H1 (cell line): ENCODE measurements around the gene TUT7.

ENCODE experiments used
- ASH2L ChIP-seq: fragments of 200-600, 300-600 bp; sonication (generic); IDR thresholded peaks from one replicate; pipeline ENCODE4 v1.7.1; 2017; ENCODE audit warnings: low read length
- CREB1 ChIP-seq: IDR thresholded peaks from 2 replicates; pipeline ENCODE4 v1.6.1; 2012; ENCODE audit warnings: inconsistent platforms
- EP300 ChIP-seq, 2 experiments: IDR thresholded peaks; 1 replicate in 1 of 2; 2 replicates in 1 of 2; pipeline ENCODE4 v1.6.1; 2011 to 2012; ENCODE audit warnings: low read depth in 2 of 2, low read length in 2 of 2, mild to moderate bottlenecking in 2 of 2, borderline replicate concordance in 1 of 2, inconsistent platforms in 1 of 2, moderate library complexity in 1 of 2
- HDAC2 ChIP-seq, 2 experiments: fragments of 300-600 bp in 1 of 2; sonication (generic) in 1 of 2; IDR thresholded peaks; 2 replicates each; pipeline ENCODE4 v1.6.1; 2011 to 2012; ENCODE audit warnings: low read depth in 2 of 2, low read length in 2 of 2, mild to moderate bottlenecking in 2 of 2, moderate library complexity in 2 of 2, borderline replicate concordance in 1 of 2, inconsistent platforms in 1 of 2
- RFX5 ChIP-seq: IDR thresholded peaks from 2 replicates; pipeline ENCODE4 v1.6.1; 2011; ENCODE audit warnings: low read depth, low read length, improper control_type of control experiment, borderline replicate concordance
- ZNF274 ChIP-seq: IDR thresholded peaks from 2 replicates; pipeline ENCODE4 v1.7.0; 2012; ENCODE audit warnings: low read length, borderline replicate concordance; ENCODE audit errors: extremely low read depth
- TF ChIP-seq, protein P1 (sequence below), 3 experiments: IDR thresholded peaks; 1 replicate in 2 of 3; 2 replicates in 1 of 3; pipeline versions ENCODE4 v1.5.1 to v1.6.1; 2011; ENCODE audit warnings: low read length in 3 of 3, mild to moderate bottlenecking in 3 of 3, inconsistent platforms in 2 of 3, low read depth in 1 of 3, moderate library complexity in 1 of 3; ENCODE audit not compliant: insufficient read depth in 1 of 3; ENCODE audit errors: control extremely low read depth in 1 of 3

DNA sequence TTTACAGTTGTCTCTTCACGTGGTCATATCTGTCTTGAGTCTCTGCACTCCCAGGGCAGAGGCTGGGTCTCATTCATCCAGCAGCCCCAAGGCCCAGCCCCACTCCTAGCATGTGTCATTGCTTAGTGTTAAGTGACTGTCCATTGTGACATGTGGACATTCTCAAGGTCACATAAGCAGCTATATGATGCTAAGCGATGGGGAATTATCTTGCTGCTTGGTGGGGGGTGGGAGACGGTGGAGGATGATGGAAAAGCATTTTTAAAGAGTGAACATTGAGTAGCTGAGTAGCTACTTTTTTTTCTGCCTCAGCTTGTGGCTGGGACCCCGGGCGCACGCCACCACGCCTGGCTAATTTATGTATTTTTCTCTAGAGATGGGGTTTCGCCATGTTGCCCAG is 94.7 kb downstream of the TUT7 start, which contains the start of gene C9orf153:
- TF ChIP-seq, protein P1, sequence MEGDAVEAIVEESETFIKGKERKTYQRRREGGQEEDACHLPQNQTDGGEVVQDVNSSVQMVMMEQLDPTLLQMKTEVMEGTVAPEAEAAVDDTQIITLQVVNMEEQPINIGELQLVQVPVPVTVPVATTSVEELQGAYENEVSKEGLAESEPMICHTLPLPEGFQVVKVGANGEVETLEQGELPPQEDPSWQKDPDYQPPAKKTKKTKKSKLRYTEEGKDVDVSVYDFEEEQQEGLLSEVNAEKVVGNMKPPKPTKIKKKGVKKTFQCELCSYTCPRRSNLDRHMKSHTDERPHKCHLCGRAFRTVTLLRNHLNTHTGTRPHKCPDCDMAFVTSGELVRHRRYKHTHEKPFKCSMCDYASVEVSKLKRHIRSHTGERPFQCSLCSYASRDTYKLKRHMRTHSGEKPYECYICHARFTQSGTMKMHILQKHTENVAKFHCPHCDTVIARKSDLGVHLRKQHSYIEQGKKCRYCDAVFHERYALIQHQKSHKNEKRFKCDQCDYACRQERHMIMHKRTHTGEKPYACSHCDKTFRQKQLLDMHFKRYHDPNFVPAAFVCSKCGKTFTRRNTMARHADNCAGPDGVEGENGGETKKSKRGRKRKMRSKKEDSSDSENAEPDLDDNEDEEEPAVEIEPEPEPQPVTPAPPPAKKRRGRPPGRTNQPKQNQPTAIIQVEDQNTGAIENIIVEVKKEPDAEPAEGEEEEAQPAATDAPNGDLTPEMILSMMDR (IDR thresholded peaks at IDR 0.05; ENCODE audit: control extremely low read depth in 1 of 3, insufficient read depth in 1 of 3, low read depth in 1 of 3, low read length in 3 of 3): no peak
- TF ChIP-seq RFX5 (no peak), EP300 (IDR thresholded peaks at IDR 0.05; ENCODE audit: borderline replicate concordance in 1 of 2, low read depth in 2 of 2, low read length in 2 of 2) (no peak), CREB1 (no peak), ASH2L (no peak), ZNF274 (no peak), HDAC2 (IDR thresholded peaks at IDR 0.05; ENCODE audit: borderline replicate concordance in 1 of 2, low read depth in 2 of 2, low read length in 2 of 2) (no peak)
